ENCODE data around the gene SMC1A.
A peak's percentile ranks its signal among the peaks of the same experiment; 100 is the strongest.

The SMC1A gene

GRCh38 chrX:53422086-53422860 lies at the start of gene SMC1A (continued):
- TF ChIP-seq ZBTB10 (tag by site-specific recombination; IDR thresholded peaks at IDR 0.05) (peak; percentile 99), ZNF112 (tag by site-specific recombination; IDR thresholded peaks at IDR 0.05) (no peak), ZNF132 (tag by site-specific recombination; IDR thresholded peaks at IDR 0.05; ENCODE audit: borderline replicate concordance) (no peak), ZNF280C (tag by site-specific recombination; IDR thresholded peaks at IDR 0.05) (no peak), PATZ1 (tag by site-specific recombination; IDR thresholded peaks at IDR 0.05) (peak; percentile 90), ZSCAN16 (tag by site-specific recombination; IDR thresholded peaks at IDR 0.05) (peak; percentile 61; the same call in 1 of the 2 replicates), ZXDB (tag by site-specific recombination; IDR thresholded peaks at IDR 0.05) (peak; percentile 97), PRDM1 (tag by site-specific recombination; IDR thresholded peaks at IDR 0.05) (no peak), HIC1 (tag by site-specific recombination; IDR thresholded peaks at IDR 0.05) (no peak; the same call in 1 of the 2 replicates), ZNF146 (tag by site-specific recombination; IDR thresholded peaks at IDR 0.05) (peak; percentile 57; the same call in 1 of the 2 replicates), ZNF585B (tag by site-specific recombination; IDR thresholded peaks at IDR 0.05) (no peak), MZF1 (tag by site-specific recombination; IDR thresholded peaks at IDR 0.05; ENCODE audit: borderline replicate concordance) (no peak), ZNF830 (tag by site-specific recombination; IDR thresholded peaks at IDR 0.05; ENCODE audit: low read depth) (no peak), ZBTB48 (tag by site-specific recombination; IDR thresholded peaks at IDR 0.05) (peak; percentile 80), GLI4 (tag by site-specific recombination; IDR thresholded peaks at IDR 0.05) (peak; percentile 59; the same call in 1 of the 2 replicates), ELK4 (IDR thresholded peaks at IDR 0.05; ENCODE audit: borderline replicate concordance, low read depth, low read length) (no peak), ZNF624 (tag by site-specific recombination; IDR thresholded peaks at IDR 0.05) (no peak), ZIC2 (tag by site-specific recombination; IDR thresholded peaks at IDR 0.05) (peak; percentile 90), ZNF76 (tag by site-specific recombination; IDR thresholded peaks at IDR 0.05; ENCODE audit: borderline replicate concordance, low read depth) (peak; percentile 95), IKZF3 (tag by site-specific recombination; IDR thresholded peaks at IDR 0.05) (peak; percentile 67), ZNF114 (tag by site-specific recombination; IDR thresholded peaks at IDR 0.05) (no peak), ZNF600 (tag by site-specific recombination; IDR thresholded peaks at IDR 0.05) (peak; percentile 84), ZNF501 (tag by site-specific recombination; IDR thresholded peaks at IDR 0.05) (peak; percentile 97), BCL6B (tag by site-specific recombination; IDR thresholded peaks at IDR 0.05) (no peak), ZNF335 (tag by site-specific recombination; conservative IDR thresholded peaks at IDR 0.05) (peak; percentile 96), ZNF121 (tag by site-specific recombination; IDR thresholded peaks at IDR 0.05) (peak; percentile 33; the same call in 1 of the 2 replicates), ZNF610 (tag by site-specific recombination; IDR thresholded peaks at IDR 0.05; ENCODE audit: borderline replicate concordance) (peak; percentile 77), HOXA7 (CRISPR knock-in tag; IDR thresholded peaks at IDR 0.05; ENCODE audit: borderline replicate concordance) (no peak), ZNF629 (tag by site-specific recombination; IDR thresholded peaks at IDR 0.05) (peak; percentile 77)
